SHP77 (cell line): ENCODE data around the gene SGIP1.
A peak's percentile ranks its signal among the peaks of the same experiment; 100 is the strongest.
"Not testable (repeated sequence)": the region's sequence is repeated elsewhere in the genome, so short reads cannot be mapped to it uniquely, and the experiment has no call there.

Experiments used
- DNase-seq, 2 experiments: peaks; one replicate each; lab custom pipeline; 2025; lab: John Stamatoyannopoulos, UW

The SGIP1 gene

DNA sequence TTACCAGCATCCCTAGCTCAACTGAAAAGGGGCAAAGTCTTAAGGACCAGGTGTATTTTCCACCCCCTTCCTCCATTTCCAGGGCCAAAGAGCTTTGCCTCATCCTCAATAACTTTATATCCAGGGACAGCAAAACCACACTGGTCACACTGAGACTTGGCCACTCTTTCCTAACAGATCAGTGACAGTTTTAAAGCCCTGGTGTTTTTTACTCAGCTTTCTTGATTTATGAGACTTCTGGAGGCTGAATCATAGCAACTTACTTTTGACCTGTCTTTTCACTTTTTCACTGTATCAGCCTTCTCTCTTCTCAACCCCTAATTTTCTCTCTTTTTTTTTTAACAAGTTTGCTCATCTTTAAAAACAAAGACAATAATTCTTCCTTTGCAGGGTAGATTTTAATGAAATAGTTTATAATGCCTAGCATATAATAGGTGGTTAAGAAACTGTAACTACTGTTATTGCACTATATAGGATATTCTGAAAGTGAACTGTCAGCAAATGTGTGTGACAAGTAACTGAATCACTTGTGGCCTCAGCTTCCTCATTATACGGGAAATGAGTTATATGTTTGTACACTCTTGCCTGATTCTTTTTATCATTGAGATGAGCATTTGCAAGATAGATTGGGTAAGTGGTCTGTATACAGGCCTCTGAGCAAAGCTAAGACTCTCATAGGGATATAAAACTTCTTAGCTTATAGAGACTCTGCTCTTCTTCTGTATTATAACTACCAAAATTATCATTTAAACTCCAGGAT is 198.6 kb downstream of the SGIP1 start:
- DNase-seq, result no peak

GRCh38 chr1:66733348-66734017 is 199.5 kb downstream of the SGIP1 start:
- DNase-seq, result no peak

- DNase-seq, result not testable (repeated sequence)
Measured at GRCh38 chr1:66734531-66734930, 200.6 kb downstream of the SGIP1 start.

- no peak for DNase-seq
Measured at GRCh38 chr1:66737836-66738235, 203.9 kb downstream of the SGIP1 start.

DNA sequence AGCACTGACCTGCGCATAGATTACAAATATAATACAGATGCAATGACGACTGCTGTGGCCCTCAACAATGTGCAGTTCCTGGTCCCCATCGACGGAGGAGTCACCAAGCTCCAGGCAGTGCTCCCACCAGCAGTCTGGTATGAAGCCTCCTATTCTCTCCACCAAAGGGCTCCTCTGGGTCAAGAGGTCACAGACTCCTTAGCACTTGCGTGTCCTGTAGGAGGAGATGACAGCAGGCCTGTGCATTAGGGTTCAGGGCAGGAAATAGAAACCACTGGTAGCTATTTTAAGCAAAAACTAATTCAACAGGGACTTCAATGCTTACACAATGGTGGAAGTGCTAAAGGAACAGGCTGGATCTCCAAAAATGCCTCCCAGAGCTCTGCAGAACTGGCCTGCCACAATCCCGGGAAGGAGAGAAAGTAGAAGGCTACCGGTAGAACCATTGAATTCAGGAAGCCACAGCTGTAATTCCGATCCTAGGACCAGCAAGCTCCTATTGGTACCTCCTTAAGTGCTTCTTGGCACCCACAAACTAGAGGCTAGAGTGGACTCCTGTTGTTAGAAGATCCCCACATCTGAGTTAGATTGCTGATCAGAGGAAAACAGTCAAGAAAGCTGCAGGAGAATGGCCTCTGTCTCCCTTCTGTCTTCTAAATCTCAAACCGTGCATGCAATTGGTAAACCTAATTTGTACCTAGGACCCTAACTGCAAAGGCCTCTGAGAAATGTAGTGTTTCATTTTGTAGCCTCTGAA is 205.6 kb downstream of the SGIP1 start:
- DNase-seq, result no peak

- no peak for DNase-seq
Measured at GRCh38 chr1:66745451-66745850, 211.5 kb downstream of the SGIP1 start.

GRCh38 chr1:66747501-66747900 is 213.5 kb downstream of the SGIP1 start:
- no peak for DNase-seq

- DNase-seq, result no peak
Measured at GRCh38 chr1:66750577-66750976, 216.6 kb downstream of the SGIP1 start.

DNA sequence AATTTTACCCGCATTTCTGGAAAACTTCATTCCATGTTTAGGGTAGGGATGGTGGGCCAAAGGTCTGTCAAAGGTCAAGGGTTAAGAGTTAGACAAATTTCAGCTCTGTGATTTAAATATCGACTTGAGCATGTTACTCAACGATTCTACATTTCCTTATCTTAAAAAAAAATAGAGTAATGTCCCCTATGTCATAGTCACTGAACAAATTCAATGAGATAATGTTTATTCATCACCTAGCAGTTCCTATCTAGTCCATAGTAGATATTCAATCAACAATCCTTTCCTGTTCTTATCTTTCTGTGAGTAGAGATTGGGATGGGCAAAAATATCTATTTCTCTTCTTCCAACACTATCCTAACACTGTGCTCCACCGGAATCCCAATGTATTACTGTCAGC is 217.2 kb downstream of the SGIP1 start:
- DNase-seq, result no peak

- DNase-seq, result no peak
Measured at GRCh38 chr1:66752000-66752592, 218.1 kb downstream of the SGIP1 start, which contains the start of gene DYNLT5. Gene DYNLT5 (plus strand): TSS chr1:66752459. CDS start chr1:66754659, 2,200 bp downstream.

DNA sequence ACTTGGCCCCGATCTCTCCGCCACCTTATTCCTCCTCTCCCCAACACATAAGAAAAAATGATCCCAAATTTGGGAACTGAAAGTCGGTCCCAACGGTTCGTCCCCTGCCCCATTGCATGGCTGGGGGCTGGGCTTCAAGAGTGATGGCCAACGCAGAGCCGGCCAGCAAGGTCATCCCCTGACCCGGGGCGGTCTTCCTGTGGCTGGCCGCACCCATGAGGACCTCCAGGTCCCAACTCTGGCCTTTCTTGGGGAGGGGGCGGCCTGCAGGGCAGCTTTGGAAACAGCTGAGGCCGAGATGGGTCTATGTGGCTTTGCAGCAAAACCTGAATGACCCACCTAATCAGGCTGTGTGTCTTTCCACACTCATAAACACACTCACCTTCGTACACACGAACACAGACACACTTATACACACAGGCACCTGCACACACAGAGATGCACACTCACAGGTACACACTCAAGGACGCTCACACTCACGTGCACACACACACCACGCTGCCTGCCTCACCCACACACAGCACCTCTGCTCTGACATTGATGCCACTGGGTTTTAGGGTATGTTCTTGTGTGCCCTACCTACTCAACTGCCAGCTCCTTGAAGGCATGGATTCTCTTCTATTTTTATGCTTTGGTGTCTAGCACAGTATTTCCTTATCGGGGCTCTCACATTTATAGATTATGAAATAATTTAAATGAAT is 218.9 kb downstream of the SGIP1 start:
- DNase-seq, result no peak

- DNase-seq, result no peak
Measured at GRCh38 chr1:66757722-66758240, 223.8 kb downstream of the SGIP1 start.

- peak; percentile 51 to 53 for DNase-seq
Measured at GRCh38 chr1:66758241-66758755, 224.3 kb downstream of the SGIP1 start.

DNA sequence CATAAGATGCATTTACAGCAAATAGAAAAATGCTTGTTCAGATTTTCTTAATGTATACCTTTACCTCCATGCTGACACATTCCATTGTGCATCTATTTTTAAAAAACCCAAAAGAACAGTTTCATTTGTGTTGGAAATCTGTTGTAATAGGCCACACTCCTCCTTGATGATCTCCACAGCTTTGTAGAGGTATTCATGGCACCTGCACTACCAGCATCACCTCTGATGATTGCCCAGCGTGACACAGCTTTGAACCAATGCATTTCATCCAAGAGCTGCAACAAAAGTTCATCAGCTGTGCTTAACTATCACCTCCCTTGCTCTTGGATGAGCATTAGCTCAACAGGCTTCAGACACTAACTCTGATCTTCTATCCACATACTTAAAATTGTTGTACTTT is 226.6 kb downstream of the SGIP1 start:
- DNase-seq, result no peak

GRCh38 chr1:66761221-66761620 is 227.3 kb downstream of the SGIP1 start:
- DNase-seq, result no peak

DNA sequence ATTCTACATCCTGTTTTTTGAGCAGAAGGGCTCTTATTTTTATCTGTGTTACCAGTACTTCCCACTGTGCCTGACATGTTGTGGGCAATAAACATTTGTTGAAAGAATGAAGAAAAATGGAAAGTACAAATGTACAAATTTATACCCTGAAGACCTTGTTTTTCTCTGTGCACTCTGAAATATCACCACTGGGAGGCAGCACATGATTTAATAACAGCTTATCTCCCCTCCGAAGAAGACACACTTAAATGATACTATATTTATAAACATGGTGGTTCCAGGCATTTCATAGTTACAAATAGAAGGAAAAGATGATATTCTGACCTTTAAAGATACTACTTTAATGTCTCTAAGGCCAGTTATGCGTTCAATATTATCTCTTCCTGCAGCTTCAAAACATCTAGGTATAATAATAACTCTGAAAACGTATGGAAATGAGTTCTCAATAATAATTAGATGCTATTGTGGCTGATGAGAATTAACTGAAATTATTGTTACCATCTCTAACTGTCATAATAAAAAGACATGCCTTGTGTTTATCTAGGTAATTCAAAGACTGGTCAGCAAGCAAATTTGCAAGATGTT is 231.1 kb downstream of the SGIP1 start:
- peak in 1 of 2 experiments; percentile 29 for DNase-seq

DNA sequence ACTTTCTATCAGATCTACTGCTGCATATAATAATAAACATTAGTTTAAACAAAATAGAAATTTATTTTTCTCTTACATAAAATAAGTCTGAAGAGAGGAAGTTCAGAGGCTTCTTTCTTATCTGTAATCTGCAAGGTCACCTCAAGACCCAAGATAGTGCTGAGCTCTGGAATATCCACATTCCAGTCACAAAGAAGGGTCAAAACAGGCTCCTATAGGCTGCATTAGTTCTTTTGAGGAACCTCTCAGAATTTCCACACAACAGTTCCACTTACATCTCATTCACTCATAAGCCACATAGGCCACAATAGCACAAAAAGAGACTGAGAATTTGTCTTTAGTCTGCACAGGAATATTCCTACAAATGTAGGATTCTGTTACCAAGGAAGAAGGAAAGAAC is 233.7 kb downstream of the SGIP1 start:
- DNase-seq, result no peak

DNA sequence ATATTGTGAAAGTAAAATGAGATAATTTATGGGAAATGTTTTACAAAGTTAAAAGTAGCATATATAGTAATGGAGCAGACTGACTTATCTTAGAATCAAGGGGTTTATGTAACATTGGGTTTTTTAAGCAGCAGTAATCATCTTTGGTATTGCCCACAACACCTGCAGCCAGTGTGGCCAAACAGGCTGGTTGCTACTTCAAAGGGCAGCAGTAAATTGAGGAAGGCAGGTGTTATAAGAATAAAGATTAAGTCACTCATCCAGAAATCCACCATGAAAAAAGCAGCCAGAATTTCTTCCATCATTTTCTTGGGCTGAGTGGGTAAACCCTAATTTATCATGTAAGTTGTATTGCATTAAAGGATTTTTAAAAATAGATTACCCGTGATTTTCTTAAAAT is 235.0 kb downstream of the SGIP1 start:
- no peak for DNase-seq

DNA sequence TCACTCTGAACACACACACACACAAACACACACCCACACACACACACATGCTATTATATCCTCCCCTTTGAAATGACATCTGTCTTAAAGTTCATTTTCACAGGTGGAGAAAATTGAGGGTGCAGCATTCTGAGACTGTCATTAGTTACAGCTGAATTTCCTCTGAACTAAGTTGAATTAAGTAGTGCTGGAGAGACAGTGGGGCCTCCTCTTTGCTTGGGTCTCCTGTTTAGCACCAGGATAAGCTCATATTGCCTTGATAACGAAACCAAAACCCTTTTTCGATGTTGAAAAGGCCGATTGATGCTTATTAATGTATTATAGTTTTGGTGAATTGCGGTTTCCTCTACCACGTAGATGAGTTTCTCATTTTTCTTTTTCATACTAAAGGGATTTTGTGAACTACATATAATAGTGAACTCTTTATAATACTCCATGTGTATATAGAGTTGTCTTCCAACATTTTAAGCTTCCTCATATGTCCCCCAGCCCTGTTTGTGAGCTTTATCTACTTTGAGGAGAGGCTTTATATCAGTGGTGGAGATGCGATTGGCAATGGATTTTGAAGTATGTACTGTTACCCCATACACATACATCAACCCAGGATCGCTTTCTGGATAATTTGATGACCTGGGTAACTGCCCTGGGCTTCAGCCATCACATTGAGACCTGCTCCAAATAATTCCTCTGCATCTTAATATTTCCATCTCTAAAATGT is 235.7 kb downstream of the SGIP1 start:
- DNase-seq, result no peak

DNA sequence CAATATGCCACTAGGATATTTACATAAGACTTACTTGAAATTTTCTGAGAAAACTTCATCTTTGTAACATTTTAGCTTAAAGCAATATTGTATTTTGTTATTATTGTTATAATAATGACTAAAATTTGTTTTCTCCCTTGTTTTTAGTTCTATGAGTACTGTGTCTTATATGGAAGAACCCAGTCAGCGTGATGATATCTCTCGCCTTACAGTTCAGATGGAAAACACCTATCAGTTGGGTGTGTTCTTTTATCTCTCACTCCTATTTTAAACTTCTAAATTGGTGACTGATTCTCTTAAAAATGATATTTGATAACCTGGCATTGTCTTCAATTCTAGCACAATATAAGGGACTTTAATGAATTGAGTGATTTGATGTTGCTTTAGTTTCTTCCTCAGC is 236.3 kb downstream of the SGIP1 start:
- DNase-seq, result no peak
